Measurements from ENCODE around the gene BTBD10. TPM values are rescaled to one million over a fixed set of nuclear protein-coding genes. Genes with fewer than 3 reads are reported as not detected.
A peak's percentile ranks its signal among the peaks of the same experiment; 100 is the strongest.

Gene BTBD10
- total RNA-seq, 4 donors from 2014 or later, result 13.8 to 33.3 (median 27.1) TPM

- TF ChIP-seq CTCF (IDR thresholded peaks at IDR 0.05) (no peak), POLR2A (IDR thresholded peaks at IDR 0.05) (no peak)
- DNase-seq, result no peak
- no peaks in the 10 kb centered on the region for H3K4me1 ChIP-seq
- no peaks in the 10 kb centered on the region for H3K27me3 ChIP-seq
- H3K36me3 ChIP-seq, result peaks cover 0 to 80% (median 0%) of the 10 kb centered on the region in 3 donors
- no peaks in the 10 kb centered on the region for H3K9me3 ChIP-seq
- H3K4me3 ChIP-seq, result no peak overlapping the region
- H3K27ac ChIP-seq, result no peak overlapping the region
These were observed 104.3 kb downstream of the BTBD10 start for GRCh38 chr11:13358596-13359270.

- no peaks in the 10 kb centered on the region for H3K27me3 ChIP-seq
- TF ChIP-seq CTCF (IDR thresholded peaks at IDR 0.05) (no peak), POLR2A (IDR thresholded peaks at IDR 0.05) (no peak)
- no peaks in the 10 kb centered on the region for H3K9me3 ChIP-seq
- no peak overlapping the region for H3K4me3 ChIP-seq
- H3K36me3 ChIP-seq, result peaks cover 0 to 73% (median 0%) of the 10 kb centered on the region in 3 donors
- no peak for DNase-seq
- no peaks in the 10 kb centered on the region for H3K4me1 ChIP-seq
- H3K27ac ChIP-seq, result no peak overlapping the region
These were observed 105.8 kb downstream of the BTBD10 start for GRCh38 chr11:13357232-13357631.

- TF ChIP-seq POLR2A (IDR thresholded peaks at IDR 0.05) (no peak), CTCF (IDR thresholded peaks at IDR 0.05) (no peak)
- H3K9me3 ChIP-seq, result no peaks in the 10 kb centered on the region
- H3K27me3 ChIP-seq, result no peaks in the 10 kb centered on the region
- H3K4me3 ChIP-seq, result no peak overlapping the region
- H3K27ac ChIP-seq, result no peak overlapping the region
- DNase-seq, result no peak
- H3K36me3 ChIP-seq, result peaks cover 0 to 55% (median 0%) of the 10 kb centered on the region in 3 donors
- no peaks in the 10 kb centered on the region for H3K4me1 ChIP-seq
These were observed 107.8 kb downstream of the BTBD10 start for GRCh38 chr11:13355191-13355590.

GRCh38 chr11:13354335-13354734 lies 108.7 kb downstream of the BTBD10 start:
- peaks cover 0 to 47% (median 0%) of the 10 kb centered on the region in 3 donors for H3K36me3 ChIP-seq
- no peaks in the 10 kb centered on the region for H3K27me3 ChIP-seq
- no peak overlapping the region for H3K4me3 ChIP-seq
- TF ChIP-seq CTCF (IDR thresholded peaks at IDR 0.05), result peak in 3 of 6 experiments; percentile 10 to 36 (median 16)
- TF ChIP-seq POLR2A (IDR thresholded peaks at IDR 0.05), result no peak
- H3K9me3 ChIP-seq, result no peaks in the 10 kb centered on the region
- H3K27ac ChIP-seq, result no peak overlapping the region
- no peaks in the 10 kb centered on the region for H3K4me1 ChIP-seq
- DNase-seq, result no peak

GRCh38 chr11:13352711-13353110 lies 110.3 kb downstream of the BTBD10 start:
- no peak for DNase-seq
- Histone ChIP-seq H3K4me1 (no peaks in the 10 kb centered on the region), H3K9me3 (no peaks in the 10 kb centered on the region), H3K36me3 (peaks cover 0 to 30% (median 0%) of the 10 kb centered on the region in 3 donors), H3K27me3 (no peaks in the 10 kb centered on the region), H3K27ac (no peak overlapping the region), H3K4me3 (no peak overlapping the region)
- TF ChIP-seq POLR2A (IDR thresholded peaks at IDR 0.05) (no peak), CTCF (IDR thresholded peaks at IDR 0.05) (no peak)

Data from Peyer's patch (tissue), 4 donors.